ENCODE measurements around the gene SMAGP.
"Not testable (repeated sequence)": the region's sequence is repeated elsewhere in the genome, so short reads cannot be mapped to it uniquely, and the experiment has no call there.

SMAGP gene

GRCh38 chr12:51270067-51270950 lies at the start of gene SMAGP:
SMAGP (minus strand) TSS chr12:51270415; CDS start chr12:51269278, 1,137 bp downstream.
- no peak for DNase-seq

- DNase-seq, result no peak
These were observed 48.8 kb upstream of the SMAGP start for GRCh38 chr12:51318846-51319599.

GRCh38 chr12:51318057-51318806 lies 48.0 kb upstream of the SMAGP start:
- not testable (repeated sequence) for DNase-seq

- DNase-seq, result no peak
These were observed 41.2 kb upstream of the SMAGP start for GRCh38 chr12:51311389-51311788.

- no peak for DNase-seq
These were observed 37.7 kb upstream of the SMAGP start for GRCh38 chr12:51307655-51308593.

GRCh38 chr12:51306507-51306906 lies 36.3 kb upstream of the SMAGP start:
- no peak for DNase-seq

- DNase-seq, result not testable (repeated sequence)
These were observed 30.6 kb upstream of the SMAGP start for GRCh38 chr12:51300768-51301167.

GRCh38 chr12:51295651-51296050 lies 25.4 kb upstream of the SMAGP start:
- no peak for DNase-seq

- DNase-seq, result not testable (repeated sequence)
These were observed 23.9 kb upstream of the SMAGP start for GRCh38 chr12:51294097-51294496.

- no peak for DNase-seq
These were observed 23.5 kb upstream of the SMAGP start for GRCh38 chr12:51293696-51294095.

GRCh38 chr12:51291603-51292513 lies 21.6 kb upstream of the SMAGP start:
- DNase-seq, result not testable (repeated sequence)

- no peak for DNase-seq
These were observed 15.6 kb upstream of the SMAGP start for GRCh38 chr12:51285843-51286242.

GRCh38 chr12:51281202-51281924 lies 11.1 kb upstream of the SMAGP start:
- DNase-seq, result no peak

GRCh38 chr12:51275088-51275487 lies 4.9 kb upstream of the SMAGP start:
- DNase-seq, result no peak

GRCh38 chr12:51272810-51273209 lies 2.6 kb upstream of the SMAGP start:
- DNase-seq, result not testable (repeated sequence)

GRCh38 chr12:51270951-51271518 lies 820 bp upstream of the SMAGP start:
- no peak for DNase-seq

- DNase-seq, result no peak
These were observed 795 bp downstream of the SMAGP start for GRCh38 chr12:51269174-51270066.

- DNase-seq, result no peak
These were observed 5.2 kb downstream of the SMAGP start for GRCh38 chr12:51265024-51265423.

GRCh38 chr12:51264297-51264696 lies 5.9 kb downstream of the SMAGP start:
- DNase-seq, result no peak

All from GOT3 (cell line).